Fibroblast of the aortic adventitia (primary cell): ENCODE data around the gene COL19A1. TPM values are rescaled to one million over a fixed set of nuclear protein-coding genes. Genes with fewer than 3 reads are reported as not detected.

Experiments used
- DNase-seq: peaks from one replicate; pipeline ENCODE4 v3.0.0-alpha.2; 2010; ENCODE audit warnings: low read depth
- H3K4me3 ChIP-seq: 2 replicates; pipeline ENCODE4 v1.5.1; 2011; ENCODE audit warnings: low read depth, mild to moderate bottlenecking, control low read depth, low read length, moderate library complexity
- CTCF ChIP-seq: IDR thresholded peaks from 2 replicates; pipeline ENCODE4 v1.5.1; 2011; ENCODE audit warnings: mild to moderate bottlenecking, low read length, control low read depth, inconsistent platforms; ENCODE audit not compliant: insufficient read depth
- total RNA-seq: library from RNA; depleted of rRNA; stranded (reverse); fragments of >200 nt; gene quantifications from 2 replicates; pipeline ENCODE4 v1.2.3, GENCODE V29; 2012; ENCODE audit warnings: low replicate concordance

Gene COL19A1
- total RNA-seq, 1 donor, result 0.09 TPM

GRCh38 chr6:70183538-70183937 is 317.2 kb downstream of the COL19A1 start:
- TF ChIP-seq CTCF, result no peak

GRCh38 chr6:70184723-70185122 is 318.4 kb downstream of the COL19A1 start:
- no peak overlapping the region for H3K4me3 ChIP-seq
- no peak for TF ChIP-seq CTCF
- DNase-seq, result no peak

More at GRCh38 chr6:70183538-70183937, 317.2 kb downstream of the COL19A1 start:
- DNase-seq, result no peak
- H3K4me3 ChIP-seq, result no peak overlapping the region

- no peak for DNase-seq
- TF ChIP-seq CTCF, result no peak
- no peak overlapping the region for H3K4me3 ChIP-seq
These were observed 320.1 kb downstream of the COL19A1 start for GRCh38 chr6:70186461-70186860.

GRCh38 chr6:70188202-70188601 is 321.8 kb downstream of the COL19A1 start:
- no peak overlapping the region for H3K4me3 ChIP-seq
- DNase-seq, result no peak
- no peak for TF ChIP-seq CTCF

GRCh38 chr6:70194421-70194820 is 328.1 kb downstream of the COL19A1 start:
- no peak for TF ChIP-seq CTCF

GRCh38 chr6:70196531-70196930 is 330.2 kb downstream of the COL19A1 start:
- TF ChIP-seq CTCF, result no peak
- no peak overlapping the region for H3K4me3 ChIP-seq
- no peak for DNase-seq

More at GRCh38 chr6:70194421-70194820, 328.1 kb downstream of the COL19A1 start:
- no peak overlapping the region for H3K4me3 ChIP-seq
- no peak for DNase-seq

- no peak overlapping the region for H3K4me3 ChIP-seq
- DNase-seq, result no peak
- no peak for TF ChIP-seq CTCF
These were observed 332.4 kb downstream of the COL19A1 start for GRCh38 chr6:70198785-70199184.
